ENCODE measurements around the gene IFIH1.

IFIH1 gene

GRCh38 chr2:162252153-162252552, 66.3 kb downstream of the IFIH1 start:
- Histone ChIP-seq H3K36me3 (ENCODE audit: control insufficient read depth in 4 of 4, insufficient read depth in 4 of 4, low read length in 3 of 4) (no peaks in the 10 kb centered on the region), H3K4me1 (ENCODE audit: control extremely low read depth in 1 of 4, control insufficient read depth in 4 of 4, insufficient read depth in 4 of 4, low read length in 3 of 4) (no peaks in the 10 kb centered on the region), H3K4me3 (ENCODE audit: control insufficient read depth in 1 of 7, extremely low read depth in 1 of 7, insufficient read depth in 4 of 7, low read depth in 2 of 7, low read length in 6 of 7) (no peak overlapping the region), H3K9me3 (ENCODE audit: control extremely low read depth in 1 of 5, control insufficient read depth in 4 of 5, insufficient read depth in 2 of 5, low read depth in 1 of 5, low read length in 4 of 5) (peaks cover 0 to 6% (median 0%) of the 10 kb centered on the region in 5 experiments), H3K27ac (ENCODE audit: insufficient read depth in 1 of 2, low read depth in 1 of 2, low read length in 2 of 2, poor library complexity in 1 of 2, severe bottlenecking in 2 of 2) (no peak overlapping the region), H3K27me3 (replicated peaks in 2 of 5; ENCODE audit: control insufficient read depth in 4 of 5, insufficient read depth in 5 of 5, low read length in 4 of 5) (no peaks in the 10 kb centered on the region)
- CTCF ChIA-PET, result no interaction called here
- 100% methylated on average over 1 of the region's 2 CpGs for WGBS (ENCODE audit: insufficient coverage)
- no peak for DNase-seq
- POLR2A ChIA-PET, result interaction anchor here (0.7 kb wide), 1 partner anchor 28 kb away, joined by 3 read pairs; no protein-coding TSS in a partner anchor

DNA sequence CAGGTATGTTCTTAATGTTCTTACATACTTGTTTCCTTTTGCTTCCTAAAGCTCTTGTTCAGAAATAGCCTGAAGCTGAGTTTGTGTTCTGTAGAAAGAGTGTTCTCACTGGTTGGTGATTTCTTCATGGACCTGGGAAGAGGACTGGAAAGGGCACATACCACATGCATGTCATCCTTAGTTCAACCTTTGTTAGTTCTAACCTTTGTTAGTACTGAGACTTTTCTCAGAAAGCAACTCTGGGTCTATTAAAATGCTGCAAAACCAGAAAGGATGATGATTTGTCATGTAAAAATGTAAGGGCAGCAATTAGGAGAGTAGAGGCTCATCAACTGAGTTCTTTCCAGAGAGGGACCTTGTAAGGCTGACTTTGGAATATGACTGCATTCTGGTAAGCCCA, 72.7 kb downstream of the IFIH1 start:
- Histone ChIP-seq H3K9me3 (ENCODE audit: control extremely low read depth in 1 of 5, control insufficient read depth in 4 of 5, insufficient read depth in 2 of 5, low read depth in 1 of 5, low read length in 4 of 5) (peaks cover 0 to 6% (median 0%) of the 10 kb centered on the region in 5 experiments), H3K36me3 (ENCODE audit: control insufficient read depth in 4 of 4, insufficient read depth in 4 of 4, low read length in 3 of 4) (no peaks in the 10 kb centered on the region), H3K4me1 (ENCODE audit: control extremely low read depth in 1 of 4, control insufficient read depth in 4 of 4, insufficient read depth in 4 of 4, low read length in 3 of 4) (no peaks in the 10 kb centered on the region), H3K27ac (ENCODE audit: insufficient read depth in 1 of 2, low read depth in 1 of 2, low read length in 2 of 2, poor library complexity in 1 of 2, severe bottlenecking in 2 of 2) (no peak overlapping the region), H3K4me3 (ENCODE audit: control insufficient read depth in 1 of 7, extremely low read depth in 1 of 7, insufficient read depth in 4 of 7, low read depth in 2 of 7, low read length in 6 of 7) (no peak overlapping the region), H3K27me3 (replicated peaks in 2 of 5; ENCODE audit: control insufficient read depth in 4 of 5, insufficient read depth in 5 of 5, low read length in 4 of 5) (no peaks in the 10 kb centered on the region)
- CTCF ChIA-PET, result interaction anchor here (1.4 to 1.5 kb wide), 2 partner anchors 24 to 26 kb away, joined by 3 to 4 read pairs; no protein-coding TSS in a partner anchor
- no peak for DNase-seq
- POLR2A ChIA-PET, result no interaction called here

GRCh38 chr2:162245061-162245460, 73.4 kb downstream of the IFIH1 start:
- Histone ChIP-seq H3K4me3 (ENCODE audit: control insufficient read depth in 1 of 7, extremely low read depth in 1 of 7, insufficient read depth in 4 of 7, low read depth in 2 of 7, low read length in 6 of 7) (no peak overlapping the region), H3K36me3 (ENCODE audit: control insufficient read depth in 4 of 4, insufficient read depth in 4 of 4, low read length in 3 of 4) (no peaks in the 10 kb centered on the region), H3K27me3 (replicated peaks in 2 of 5; ENCODE audit: control insufficient read depth in 4 of 5, insufficient read depth in 5 of 5, low read length in 4 of 5) (no peaks in the 10 kb centered on the region), H3K27ac (ENCODE audit: insufficient read depth in 1 of 2, low read depth in 1 of 2, low read length in 2 of 2, poor library complexity in 1 of 2, severe bottlenecking in 2 of 2) (no peak overlapping the region), H3K9me3 (ENCODE audit: control extremely low read depth in 1 of 5, control insufficient read depth in 4 of 5, insufficient read depth in 2 of 5, low read depth in 1 of 5, low read length in 4 of 5) (peaks cover 0 to 1% (median 0%) of the 10 kb centered on the region in 5 experiments), H3K4me1 (ENCODE audit: control extremely low read depth in 1 of 4, control insufficient read depth in 4 of 4, insufficient read depth in 4 of 4, low read length in 3 of 4) (no peaks in the 10 kb centered on the region)
- CTCF ChIA-PET, result interaction anchor here (1.5 kb wide), 1 partner anchor 24 kb away, joined by 3 read pairs; no protein-coding TSS in a partner anchor
- no peak for DNase-seq
- no CpG with 5 or more reads among the region's 1 CpG for WGBS (ENCODE audit: insufficient coverage)
- POLR2A ChIA-PET, result no interaction called here

DNA sequence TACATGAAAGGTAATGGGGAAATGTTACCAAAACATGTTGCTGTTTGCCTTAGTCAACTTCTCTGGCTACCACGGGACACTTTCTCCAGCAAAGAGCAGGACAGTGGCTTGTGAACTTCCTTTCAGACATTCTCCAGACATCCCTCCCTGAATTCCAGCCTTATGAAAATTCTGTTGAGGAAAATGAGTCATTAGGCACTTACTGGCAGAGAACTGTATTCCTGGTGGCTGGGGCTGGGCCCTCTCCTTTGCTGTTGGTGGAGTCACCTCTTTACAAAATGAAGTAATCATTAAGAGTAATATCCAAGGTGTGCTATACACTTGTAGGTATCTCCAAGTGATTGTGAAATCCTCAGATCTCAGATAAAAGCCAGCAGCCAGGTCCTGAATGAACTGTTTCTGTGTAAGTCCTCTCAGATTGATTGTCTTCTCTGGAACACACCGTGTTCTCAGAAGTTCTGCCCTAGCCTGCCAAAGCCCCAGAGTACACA, 73.9 kb downstream of the IFIH1 start:
- H3K36me3 ChIP-seq (ENCODE audit: control insufficient read depth in 4 of 4, insufficient read depth in 4 of 4, low read length in 3 of 4), result no peaks in the 10 kb centered on the region
- DNase-seq, result no peak
- ChIA-PET POLR2A (no interaction called here), CTCF (no interaction called here)
- no peaks in the 10 kb centered on the region for H3K9me3 ChIP-seq (ENCODE audit: control extremely low read depth in 1 of 5, control insufficient read depth in 4 of 5, insufficient read depth in 2 of 5, low read depth in 1 of 5, low read length in 4 of 5)
- no peaks in the 10 kb centered on the region for H3K4me1 ChIP-seq (ENCODE audit: control extremely low read depth in 1 of 4, control insufficient read depth in 4 of 4, insufficient read depth in 4 of 4, low read length in 3 of 4)
- 100% methylated on average over 1 of the region's 2 CpGs for whole genome bisulfite sequencing (ENCODE audit: insufficient coverage)
- H3K27me3 ChIP-seq (replicated peaks in 2 of 5; ENCODE audit: control insufficient read depth in 4 of 5, insufficient read depth in 5 of 5, low read length in 4 of 5), result no peaks in the 10 kb centered on the region
- H3K27ac ChIP-seq (ENCODE audit: insufficient read depth in 1 of 2, low read depth in 1 of 2, low read length in 2 of 2, poor library complexity in 1 of 2, severe bottlenecking in 2 of 2), result no peak overlapping the region
- no peak overlapping the region for H3K4me3 ChIP-seq (ENCODE audit: control insufficient read depth in 1 of 7, extremely low read depth in 1 of 7, insufficient read depth in 4 of 7, low read depth in 2 of 7, low read length in 6 of 7)

GRCh38 chr2:162243715-162244114, 74.8 kb downstream of the IFIH1 start:
- no CpG with 5 or more reads among the region's 1 CpG for WGBS (ENCODE audit: insufficient coverage)
- POLR2A ChIA-PET, result no interaction called here
- CTCF ChIA-PET, result no interaction called here
- Histone ChIP-seq H3K27ac (ENCODE audit: insufficient read depth in 1 of 2, low read depth in 1 of 2, low read length in 2 of 2, poor library complexity in 1 of 2, severe bottlenecking in 2 of 2) (no peak overlapping the region), H3K36me3 (ENCODE audit: control insufficient read depth in 4 of 4, insufficient read depth in 4 of 4, low read length in 3 of 4) (no peaks in the 10 kb centered on the region), H3K4me3 (ENCODE audit: control insufficient read depth in 1 of 7, extremely low read depth in 1 of 7, insufficient read depth in 4 of 7, low read depth in 2 of 7, low read length in 6 of 7) (no peak overlapping the region), H3K9me3 (ENCODE audit: control extremely low read depth in 1 of 5, control insufficient read depth in 4 of 5, insufficient read depth in 2 of 5, low read depth in 1 of 5, low read length in 4 of 5) (no peaks in the 10 kb centered on the region), H3K27me3 (replicated peaks in 2 of 5; ENCODE audit: control insufficient read depth in 4 of 5, insufficient read depth in 5 of 5, low read length in 4 of 5) (no peaks in the 10 kb centered on the region), H3K4me1 (ENCODE audit: control extremely low read depth in 1 of 4, control insufficient read depth in 4 of 4, insufficient read depth in 4 of 4, low read length in 3 of 4) (no peaks in the 10 kb centered on the region)
- no peak for DNase-seq

DNA sequence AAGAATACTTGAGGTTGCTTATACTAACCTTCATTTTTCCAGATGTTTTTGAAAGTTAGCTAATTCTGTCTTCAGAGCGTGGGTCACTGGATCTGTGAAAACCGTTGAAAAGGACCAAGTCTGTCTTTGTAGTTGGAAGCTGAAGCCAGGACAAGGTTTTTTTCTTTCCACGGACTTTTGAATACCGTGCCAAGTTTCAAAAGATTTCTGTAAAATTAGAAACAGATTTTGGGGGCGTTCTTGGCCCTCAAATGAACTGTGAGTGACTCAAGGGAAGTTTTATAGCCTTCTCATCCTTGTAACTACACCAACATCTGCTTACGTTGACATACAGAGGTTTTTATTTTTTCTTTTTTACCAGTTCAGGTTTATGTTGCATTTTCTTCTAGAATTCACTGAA, 75.2 kb downstream of the IFIH1 start, which contains the start of gene FAP:
Gene FAP (minus strand): TSS at position 152 of the 400 bp plus-strand sequence. CDS start 118 bp downstream, at position 34.
- ChIA-PET CTCF (interaction anchor here (2.8 kb wide), 1 partner anchor 12 kb away, joined by 8 read pairs; no protein-coding TSS in a partner anchor), POLR2A (no interaction called here)
- Histone ChIP-seq H3K9me3 (ENCODE audit: control extremely low read depth in 1 of 5, control insufficient read depth in 4 of 5, insufficient read depth in 2 of 5, low read depth in 1 of 5, low read length in 4 of 5) (no peaks in the 10 kb centered on the region), H3K27ac (ENCODE audit: insufficient read depth in 1 of 2, low read depth in 1 of 2, low read length in 2 of 2, poor library complexity in 1 of 2, severe bottlenecking in 2 of 2) (no peak within 1 kb of the TSS), H3K4me1 (ENCODE audit: control extremely low read depth in 1 of 4, control insufficient read depth in 4 of 4, insufficient read depth in 4 of 4, low read length in 3 of 4) (no peaks in the 10 kb centered on the region), H3K27me3 (replicated peaks in 2 of 5; ENCODE audit: control insufficient read depth in 4 of 5, insufficient read depth in 5 of 5, low read length in 4 of 5) (no peaks in the 10 kb centered on the region), H3K36me3 (ENCODE audit: control insufficient read depth in 4 of 4, insufficient read depth in 4 of 4, low read length in 3 of 4) (no peaks in the 10 kb centered on the region), H3K4me3 (ENCODE audit: control insufficient read depth in 1 of 7, extremely low read depth in 1 of 7, insufficient read depth in 4 of 7, low read depth in 2 of 7, low read length in 6 of 7) (no peak within 1 kb of the TSS)
- DNase-seq, result no peak
- 100% methylated on average over 2 of the region's 6 CpGs for WGBS (ENCODE audit: insufficient coverage)

GRCh38 chr2:162242586-162243280, 75.8 kb downstream of the IFIH1 start:
- CTCF ChIA-PET, result interaction anchor here (1.4 to 2.8 kb wide), 2 partner anchors 11 to 14 kb away, joined by 3 to 8 read pairs; no protein-coding TSS in a partner anchor

More at GRCh38 chr2:162242586-162243280, 75.8 kb downstream of the IFIH1 start:
- Histone ChIP-seq H3K4me3 (ENCODE audit: control insufficient read depth in 1 of 7, extremely low read depth in 1 of 7, insufficient read depth in 4 of 7, low read depth in 2 of 7, low read length in 6 of 7) (no peak overlapping the region), H3K4me1 (ENCODE audit: control extremely low read depth in 1 of 4, control insufficient read depth in 4 of 4, insufficient read depth in 4 of 4, low read length in 3 of 4) (no peaks in the 10 kb centered on the region), H3K9me3 (ENCODE audit: control extremely low read depth in 1 of 5, control insufficient read depth in 4 of 5, insufficient read depth in 2 of 5, low read depth in 1 of 5, low read length in 4 of 5) (no peaks in the 10 kb centered on the region), H3K27ac (ENCODE audit: insufficient read depth in 1 of 2, low read depth in 1 of 2, low read length in 2 of 2, poor library complexity in 1 of 2, severe bottlenecking in 2 of 2) (no peak overlapping the region), H3K36me3 (ENCODE audit: control insufficient read depth in 4 of 4, insufficient read depth in 4 of 4, low read length in 3 of 4) (no peaks in the 10 kb centered on the region), H3K27me3 (replicated peaks in 2 of 5; ENCODE audit: control insufficient read depth in 4 of 5, insufficient read depth in 5 of 5, low read length in 4 of 5) (no peaks in the 10 kb centered on the region)
- POLR2A ChIA-PET, result no interaction called here
- DNase-seq, result no peak
- 93% methylated on average over 2 of the region's 5 CpGs for WGBS (ENCODE audit: insufficient coverage)

Measured in common myeloid progenitor, CD34-positive (primary cell).